PC-9 (cell line): Measurements from ENCODE around the gene TNS4.

Experiments
- EZH2 ChIP-seq: fragments of 200-600 bp; sonication (generic); IDR thresholded peaks from 2 replicates; pipeline ENCODE4 v1.8.0; 2017; ENCODE audit warnings: antibody characterized with exemption, low read depth
- TF ChIP-seq, protein P1 (sequence below): fragments of 200-600 bp; sonication (generic); conservative IDR thresholded peaks from 2 replicates; pipeline ENCODE4 v1.6.1; 2017; ENCODE audit warnings: mixed run types, antibody characterized with exemption, mild to moderate bottlenecking, moderate library complexity

DNA sequence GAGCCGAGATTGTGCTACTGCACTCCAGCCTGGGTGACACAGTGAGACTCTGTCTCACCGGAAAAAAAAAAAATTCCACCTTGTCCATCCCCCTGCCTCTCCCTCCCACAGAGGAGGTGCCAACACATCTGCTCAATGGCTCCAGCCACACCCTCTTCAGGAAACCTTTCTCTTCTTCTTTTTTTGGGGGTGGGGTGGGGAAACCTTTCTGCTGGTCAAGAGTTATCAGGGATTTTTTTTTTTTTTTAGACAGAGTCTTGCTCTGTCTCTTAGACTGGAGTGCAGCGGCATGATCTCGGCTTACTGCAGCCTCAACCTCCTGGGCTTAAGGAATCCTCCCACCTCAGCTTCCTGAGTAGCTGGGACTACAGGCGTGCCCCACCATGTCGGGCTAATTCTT, 18.7 kb downstream of the TNS4 start:
- TF ChIP-seq, protein P1, sequence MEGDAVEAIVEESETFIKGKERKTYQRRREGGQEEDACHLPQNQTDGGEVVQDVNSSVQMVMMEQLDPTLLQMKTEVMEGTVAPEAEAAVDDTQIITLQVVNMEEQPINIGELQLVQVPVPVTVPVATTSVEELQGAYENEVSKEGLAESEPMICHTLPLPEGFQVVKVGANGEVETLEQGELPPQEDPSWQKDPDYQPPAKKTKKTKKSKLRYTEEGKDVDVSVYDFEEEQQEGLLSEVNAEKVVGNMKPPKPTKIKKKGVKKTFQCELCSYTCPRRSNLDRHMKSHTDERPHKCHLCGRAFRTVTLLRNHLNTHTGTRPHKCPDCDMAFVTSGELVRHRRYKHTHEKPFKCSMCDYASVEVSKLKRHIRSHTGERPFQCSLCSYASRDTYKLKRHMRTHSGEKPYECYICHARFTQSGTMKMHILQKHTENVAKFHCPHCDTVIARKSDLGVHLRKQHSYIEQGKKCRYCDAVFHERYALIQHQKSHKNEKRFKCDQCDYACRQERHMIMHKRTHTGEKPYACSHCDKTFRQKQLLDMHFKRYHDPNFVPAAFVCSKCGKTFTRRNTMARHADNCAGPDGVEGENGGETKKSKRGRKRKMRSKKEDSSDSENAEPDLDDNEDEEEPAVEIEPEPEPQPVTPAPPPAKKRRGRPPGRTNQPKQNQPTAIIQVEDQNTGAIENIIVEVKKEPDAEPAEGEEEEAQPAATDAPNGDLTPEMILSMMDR: no peak
- TF ChIP-seq EZH2: no peak
